Activated CD8-positive, alpha-beta T cell treated with anti-CD3 and anti-CD28 coated beads for 36 hours (primary cell): Measurements from ENCODE around the gene C9. TPM values are rescaled to one million over a fixed set of nuclear protein-coding genes. Genes with fewer than 3 reads are reported as not detected.

Source experiments
- ATAC-seq: fragments of 200-7000 bp; cut with Tn5 transposase; one replicate; pipeline ENCODE4 v1.10.0; 2021; ENCODE audit warnings: mild to moderate bottlenecking, moderate library complexity
- CTCF ChIA-PET: fragments of 350-600 bp; sonication (Branson Sonifier 250); formaldehyde crosslinking; loops from one replicate; lab custom pipeline; 2021; ENCODE audit warnings: antibody characterized with exemption; lab: Charles Lee
- POLR2A ChIA-PET: fragments of 350-600 bp; sonication (Branson Sonifier 250); formaldehyde crosslinking; loops from one replicate; lab custom pipeline; 2021; ENCODE audit warnings: antibody characterized with exemption; lab: Charles Lee
- DNase-seq: peaks from one replicate; pipeline ENCODE4 v3.0.0-alpha.2; 2020
- H3K27ac Mint-ChIP-seq: one replicate; pipeline ENCODE4 v1.8.0; 2021; ENCODE audit warnings: mild to moderate bottlenecking, mixed read lengths
- H3K27me3 Mint-ChIP-seq: one replicate; pipeline ENCODE4 v1.8.0; 2021; ENCODE audit warnings: mixed read lengths
- H3K36me3 Mint-ChIP-seq: one replicate; pipeline ENCODE4 v1.8.0; 2021; ENCODE audit warnings: low read depth, mixed read lengths
- H3K4me1 Mint-ChIP-seq: one replicate; pipeline ENCODE4 v1.8.0; 2021; ENCODE audit warnings: low read depth, mixed read lengths
- H3K4me3 Mint-ChIP-seq: one replicate; pipeline ENCODE4 v1.8.0; 2021; ENCODE audit warnings: mild to moderate bottlenecking, moderate library complexity, mixed read lengths
- H3K9me3 Mint-ChIP-seq: one replicate; pipeline ENCODE4 v1.8.0; 2021; ENCODE audit warnings: mixed read lengths
- intact Hi-C: fragments of 100-400 bp; cut with micrococcal nuclease; formaldehyde crosslinking; loops from one replicate; pipeline ENCODE4 v1.10.0; 2022
- total RNA-seq, 2 experiments: library from RNA; stranded (reverse); gene quantifications; one replicate each; pipeline ENCODE4 v1.2.3, GENCODE V29; 2021
- TF ChIP-seq, protein P1 (sequence below): fragments of 200-600 bp; IDR thresholded peaks from one replicate; pipeline ENCODE4 v1.8.0; 2022; ENCODE audit warnings: antibody characterized with exemption, mild to moderate bottlenecking

The C9 gene
- total RNA-seq, 2 experiments from 2014 or later: not detected

GRCh38 chr5:39376293-39376714 lies 12.0 kb upstream of the C9 start:
- ChIA-PET POLR2A (no interaction called here), CTCF (interaction anchor here (0.5 to 3.8 kb wide), 55 partner anchors 9 to 994 kb away, joined by 3 to 71 read pairs (median 5); partner anchors contain the start of genes C9 and DAB2)
- no peaks in the 10 kb centered on the region for H3K4me1 Mint-ChIP-seq
- no peak overlapping the region for H3K27ac Mint-ChIP-seq
- no peaks in the 10 kb centered on the region for H3K36me3 Mint-ChIP-seq
- H3K27me3 Mint-ChIP-seq: peaks cover 3% of the 10 kb centered on the region
- ATAC-seq (peak; percentile 72), DNase-seq (peak; percentile 64)
- no peaks in the 10 kb centered on the region for H3K9me3 Mint-ChIP-seq
- no peak overlapping the region for H3K4me3 Mint-ChIP-seq
- TF ChIP-seq, protein P1, sequence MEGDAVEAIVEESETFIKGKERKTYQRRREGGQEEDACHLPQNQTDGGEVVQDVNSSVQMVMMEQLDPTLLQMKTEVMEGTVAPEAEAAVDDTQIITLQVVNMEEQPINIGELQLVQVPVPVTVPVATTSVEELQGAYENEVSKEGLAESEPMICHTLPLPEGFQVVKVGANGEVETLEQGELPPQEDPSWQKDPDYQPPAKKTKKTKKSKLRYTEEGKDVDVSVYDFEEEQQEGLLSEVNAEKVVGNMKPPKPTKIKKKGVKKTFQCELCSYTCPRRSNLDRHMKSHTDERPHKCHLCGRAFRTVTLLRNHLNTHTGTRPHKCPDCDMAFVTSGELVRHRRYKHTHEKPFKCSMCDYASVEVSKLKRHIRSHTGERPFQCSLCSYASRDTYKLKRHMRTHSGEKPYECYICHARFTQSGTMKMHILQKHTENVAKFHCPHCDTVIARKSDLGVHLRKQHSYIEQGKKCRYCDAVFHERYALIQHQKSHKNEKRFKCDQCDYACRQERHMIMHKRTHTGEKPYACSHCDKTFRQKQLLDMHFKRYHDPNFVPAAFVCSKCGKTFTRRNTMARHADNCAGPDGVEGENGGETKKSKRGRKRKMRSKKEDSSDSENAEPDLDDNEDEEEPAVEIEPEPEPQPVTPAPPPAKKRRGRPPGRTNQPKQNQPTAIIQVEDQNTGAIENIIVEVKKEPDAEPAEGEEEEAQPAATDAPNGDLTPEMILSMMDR: peak; percentile 74
- intact Hi-C loops: loop anchor here (2.0 kb wide), 1 partner anchor 170 kb away; no protein-coding TSS in a partner anchor

DNA sequence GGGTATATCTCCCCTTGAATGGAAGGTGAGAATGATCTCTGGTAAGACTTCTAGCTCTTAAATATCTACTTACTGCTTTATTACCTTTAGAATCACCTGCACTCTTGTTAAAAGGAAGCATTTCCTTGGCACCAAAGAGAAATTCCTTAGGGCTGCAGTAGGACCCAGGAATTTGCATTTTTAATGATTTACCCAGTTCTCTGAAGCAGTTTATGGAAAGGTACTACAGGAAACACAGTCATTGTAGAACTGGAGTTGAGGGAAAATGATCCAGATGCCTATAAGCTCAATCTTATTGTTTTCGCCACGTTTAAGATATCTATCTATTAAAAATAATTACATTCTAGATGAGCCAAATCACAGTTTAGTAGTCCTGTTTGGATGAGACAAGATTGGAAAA lies 9.5 kb upstream of the C9 start:
- Mint-ChIP-seq H3K4me3 (no peak overlapping the region), H3K9me3 (no peaks in the 10 kb centered on the region), H3K4me1 (no peaks in the 10 kb centered on the region), H3K27ac (no peak overlapping the region), H3K36me3 (no peaks in the 10 kb centered on the region), H3K27me3 (peaks cover 3% of the 10 kb centered on the region)
- intact Hi-C loops: no loop called here
- DNase-seq: no peak
- TF ChIP-seq, protein P1: no peak
- POLR2A ChIA-PET: no interaction called here
- ATAC-seq: no peak
- CTCF ChIA-PET: interaction anchor here (0.7 to 4.1 kb wide), 5 partner anchors 11 to 174 kb away, joined by 3 to 17 read pairs (median 3); no protein-coding TSS in a partner anchor

DNA sequence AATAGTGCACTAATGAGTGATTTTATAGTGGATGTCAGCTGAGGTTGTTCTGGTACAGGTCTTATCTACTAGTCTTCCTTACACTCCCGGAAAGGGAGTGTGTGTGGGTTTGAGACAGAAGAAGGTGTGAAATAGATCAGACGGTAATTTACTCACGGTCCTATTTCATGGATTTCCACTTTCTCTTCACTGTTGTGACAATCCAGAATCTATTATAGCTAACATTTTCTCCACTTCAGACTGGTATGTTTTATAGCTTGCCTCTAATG lies 7.0 kb upstream of the C9 start:
- Mint-ChIP-seq H3K36me3 (no peaks in the 10 kb centered on the region), H3K27me3 (peaks cover 1% of the 10 kb centered on the region), H3K9me3 (no peaks in the 10 kb centered on the region), H3K4me1 (no peaks in the 10 kb centered on the region), H3K4me3 (no peak overlapping the region), H3K27ac (no peak overlapping the region)
- POLR2A ChIA-PET: interaction anchor here (1.0 kb wide), 1 partner anchor 11 kb away, joined by 3 read pairs; no protein-coding TSS in a partner anchor
- CTCF ChIA-PET: interaction anchor here (1.5 to 4.1 kb wide), 3 partner anchors 153 to 198 kb away, joined by 4 to 17 read pairs (median 13); no protein-coding TSS in a partner anchor
- no peak for ATAC-seq
- intact Hi-C loops: no loop called here
- no peak for DNase-seq
- TF ChIP-seq, protein P1: no peak

GRCh38 chr5:39370555-39371366 lies 6.5 kb upstream of the C9 start:
- ATAC-seq (no peak), DNase-seq (no peak)
- no peak overlapping the region for H3K4me3 Mint-ChIP-seq
- H3K36me3 Mint-ChIP-seq: no peaks in the 10 kb centered on the region
- POLR2A ChIA-PET: no interaction called here
- TF ChIP-seq, protein P1: no peak
- H3K9me3 Mint-ChIP-seq: no peaks in the 10 kb centered on the region
- CTCF ChIA-PET: interaction anchor here (2.5 to 4.1 kb wide), 2 partner anchors 153 to 177 kb away, joined by 13 to 17 read pairs; no protein-coding TSS in a partner anchor
- H3K4me1 Mint-ChIP-seq: no peaks in the 10 kb centered on the region
- H3K27ac Mint-ChIP-seq: no peak overlapping the region
- H3K27me3 Mint-ChIP-seq: peaks cover 1% of the 10 kb centered on the region
- intact Hi-C loops: no loop called here
